Breast epithelium (tissue), 3 donors: ENCODE results near the gene PYGB.

Experiments
- POLR2A ChIP-seq: fragments of 450-650 bp; IDR thresholded peaks from one replicate; pipeline ENCODE4 v1.6.1; 2016; ENCODE audit warnings: antibody characterized with exemption, mild to moderate bottlenecking, moderate library complexity
- TF ChIP-seq, protein P1 (sequence below), 3 donors: fragments of 450-650 bp; IDR thresholded peaks; one replicate each; pipeline ENCODE4 v1.5.1; 2016 to 2017; ENCODE audit warnings: antibody characterized with exemption in 3 of 3, mild to moderate bottlenecking in 3 of 3, moderate library complexity in 3 of 3

- TF ChIP-seq, protein P1, sequence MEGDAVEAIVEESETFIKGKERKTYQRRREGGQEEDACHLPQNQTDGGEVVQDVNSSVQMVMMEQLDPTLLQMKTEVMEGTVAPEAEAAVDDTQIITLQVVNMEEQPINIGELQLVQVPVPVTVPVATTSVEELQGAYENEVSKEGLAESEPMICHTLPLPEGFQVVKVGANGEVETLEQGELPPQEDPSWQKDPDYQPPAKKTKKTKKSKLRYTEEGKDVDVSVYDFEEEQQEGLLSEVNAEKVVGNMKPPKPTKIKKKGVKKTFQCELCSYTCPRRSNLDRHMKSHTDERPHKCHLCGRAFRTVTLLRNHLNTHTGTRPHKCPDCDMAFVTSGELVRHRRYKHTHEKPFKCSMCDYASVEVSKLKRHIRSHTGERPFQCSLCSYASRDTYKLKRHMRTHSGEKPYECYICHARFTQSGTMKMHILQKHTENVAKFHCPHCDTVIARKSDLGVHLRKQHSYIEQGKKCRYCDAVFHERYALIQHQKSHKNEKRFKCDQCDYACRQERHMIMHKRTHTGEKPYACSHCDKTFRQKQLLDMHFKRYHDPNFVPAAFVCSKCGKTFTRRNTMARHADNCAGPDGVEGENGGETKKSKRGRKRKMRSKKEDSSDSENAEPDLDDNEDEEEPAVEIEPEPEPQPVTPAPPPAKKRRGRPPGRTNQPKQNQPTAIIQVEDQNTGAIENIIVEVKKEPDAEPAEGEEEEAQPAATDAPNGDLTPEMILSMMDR (IDR thresholded peaks at IDR 0.05), result no peak
- no peak for TF ChIP-seq POLR2A
Observed at GRCh38 chr20:25209911-25210310, 38.0 kb upstream of the PYGB start.
